Left lung (tissue), 10 donors: Measurements from ENCODE around the gene TMIGD2. TPM values are rescaled to one million over a fixed set of nuclear protein-coding genes. Genes with fewer than 3 reads are reported as not detected.

Experiments used
- ATAC-seq: fragments of 200-7000 bp; cut with Tn5 transposase; one replicate; pipeline ENCODE4 v1.9.1; 2020; ENCODE audit warnings: moderate library complexity
- DNase-seq, 4 donors: peaks; one replicate each; pipeline ENCODE4 v3.0.0-alpha.2; 2013 to 2020
- H3K27ac ChIP-seq, 2 donors: fragments of 200-600 bp; sonication (generic) in 1 of 2; one replicate each; pipeline versions ENCODE4 v1.5.0 to v1.8.0; 2020 to 2021
- H3K27me3 ChIP-seq, 2 donors: fragments of 200-600 bp; sonication (generic) in 1 of 2; one replicate each; pipeline versions ENCODE4 v1.5.0 to v1.8.0; 2020 to 2021
- H3K36me3 ChIP-seq, 2 donors: fragments of 200-600 bp; sonication (generic) in 1 of 2; one replicate each; pipeline versions ENCODE4 v1.5.0 to v1.8.0; 2020 to 2021
- H3K4me1 ChIP-seq, 2 donors: fragments of 200-600 bp; one replicate each; pipeline ENCODE4 v1.8.0; 2021
- H3K4me3 ChIP-seq, 2 donors: fragments of 200-600 bp; sonication (generic) in 1 of 2; one replicate each; pipeline versions ENCODE4 v1.5.0 to v1.8.0; 2020 to 2021; ENCODE audit warnings: mild to moderate bottlenecking in 1 of 2
- H3K9me3 ChIP-seq, 2 donors: fragments of 200-600 bp; sonication (generic) in 1 of 2; one replicate each; pipeline versions ENCODE4 v1.5.0 to v1.8.0; 2020 to 2021
- intact Hi-C, 2 donors: fragments of 100-400 bp; cut with DNase I; formaldehyde crosslinking; loops; one replicate each; pipeline versions ENCODE4 v1.11.2 to v1.14.2; 2022
- polyA plus RNA-seq, 6 donors: library from polyadenylated mRNA; unstranded; fragments of 120-200 nt; gene quantifications; one replicate each; pipeline ENCODE4 v1.2.1, GENCODE V29; 2013; ENCODE audit not compliant: insufficient read length in 6 of 6
- total RNA-seq, 2 donors: library from RNA; stranded (reverse); fragmentation: NEBNext Ultra II Directional; extraction: Animal tissue kit (Norgen Biotek cat#: 25700); gene quantifications; one replicate each; pipeline ENCODE4 v1.2.1, GENCODE V29; 2021
- TF ChIP-seq, protein P1 (sequence below), 2 donors: fragments of 200-600 bp; sonication (generic) in 1 of 2; IDR thresholded peaks; one replicate each; pipeline versions ENCODE4 v1.5.0 to v1.8.0; 2021; ENCODE audit warnings: antibody characterized with exemption in 2 of 2
- donor health status: DM: no; HTN: yes; CAD: no.
- donor health status: DM: no; HTN: no; CAD: no.

Gene TMIGD2
- total and polyA plus RNA-seq, 8 donors, result 0.22 to 0.85 (median 0.35) TPM

DNA sequence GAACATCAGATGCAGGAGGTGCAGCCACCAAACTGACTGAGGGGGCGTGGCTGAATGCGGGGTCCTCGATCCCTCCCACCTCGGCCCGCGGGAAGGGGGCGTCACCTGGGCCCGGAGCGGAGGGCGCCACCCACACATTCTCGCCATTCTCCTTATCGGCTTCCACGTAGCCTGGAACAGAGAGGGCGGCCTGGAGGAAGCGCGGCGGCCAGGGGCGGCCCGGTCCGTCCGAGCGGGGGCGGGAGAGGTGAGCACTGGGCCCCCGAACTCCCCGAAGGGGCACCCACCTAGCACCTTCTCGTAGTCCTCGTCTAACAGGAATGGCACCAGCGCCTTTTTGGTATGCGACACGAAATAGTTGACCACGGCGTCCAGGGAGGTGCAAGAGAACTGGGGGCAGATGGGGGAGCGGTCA, 24.7 kb upstream of the TMIGD2 start:
- Histone ChIP-seq H3K9me3 (peaks cover 0 to 6% of the 10 kb centered on the region in 2 donors), H3K4me1 (peaks cover 3 to 21% of the 10 kb centered on the region in 2 donors), H3K4me3 (no peak overlapping the region), H3K27me3 (peaks cover 0 to 32% of the 10 kb centered on the region in 2 donors), H3K36me3 (no peaks in the 10 kb centered on the region), H3K27ac (no peak overlapping the region)
- ATAC-seq, result no peak
- intact Hi-C loops, result no loop called here
- peak in 1 of 4 donors; percentile 70 for DNase-seq
- TF ChIP-seq, protein P1, sequence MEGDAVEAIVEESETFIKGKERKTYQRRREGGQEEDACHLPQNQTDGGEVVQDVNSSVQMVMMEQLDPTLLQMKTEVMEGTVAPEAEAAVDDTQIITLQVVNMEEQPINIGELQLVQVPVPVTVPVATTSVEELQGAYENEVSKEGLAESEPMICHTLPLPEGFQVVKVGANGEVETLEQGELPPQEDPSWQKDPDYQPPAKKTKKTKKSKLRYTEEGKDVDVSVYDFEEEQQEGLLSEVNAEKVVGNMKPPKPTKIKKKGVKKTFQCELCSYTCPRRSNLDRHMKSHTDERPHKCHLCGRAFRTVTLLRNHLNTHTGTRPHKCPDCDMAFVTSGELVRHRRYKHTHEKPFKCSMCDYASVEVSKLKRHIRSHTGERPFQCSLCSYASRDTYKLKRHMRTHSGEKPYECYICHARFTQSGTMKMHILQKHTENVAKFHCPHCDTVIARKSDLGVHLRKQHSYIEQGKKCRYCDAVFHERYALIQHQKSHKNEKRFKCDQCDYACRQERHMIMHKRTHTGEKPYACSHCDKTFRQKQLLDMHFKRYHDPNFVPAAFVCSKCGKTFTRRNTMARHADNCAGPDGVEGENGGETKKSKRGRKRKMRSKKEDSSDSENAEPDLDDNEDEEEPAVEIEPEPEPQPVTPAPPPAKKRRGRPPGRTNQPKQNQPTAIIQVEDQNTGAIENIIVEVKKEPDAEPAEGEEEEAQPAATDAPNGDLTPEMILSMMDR (IDR thresholded peaks at IDR 0.05), result no peak

DNA sequence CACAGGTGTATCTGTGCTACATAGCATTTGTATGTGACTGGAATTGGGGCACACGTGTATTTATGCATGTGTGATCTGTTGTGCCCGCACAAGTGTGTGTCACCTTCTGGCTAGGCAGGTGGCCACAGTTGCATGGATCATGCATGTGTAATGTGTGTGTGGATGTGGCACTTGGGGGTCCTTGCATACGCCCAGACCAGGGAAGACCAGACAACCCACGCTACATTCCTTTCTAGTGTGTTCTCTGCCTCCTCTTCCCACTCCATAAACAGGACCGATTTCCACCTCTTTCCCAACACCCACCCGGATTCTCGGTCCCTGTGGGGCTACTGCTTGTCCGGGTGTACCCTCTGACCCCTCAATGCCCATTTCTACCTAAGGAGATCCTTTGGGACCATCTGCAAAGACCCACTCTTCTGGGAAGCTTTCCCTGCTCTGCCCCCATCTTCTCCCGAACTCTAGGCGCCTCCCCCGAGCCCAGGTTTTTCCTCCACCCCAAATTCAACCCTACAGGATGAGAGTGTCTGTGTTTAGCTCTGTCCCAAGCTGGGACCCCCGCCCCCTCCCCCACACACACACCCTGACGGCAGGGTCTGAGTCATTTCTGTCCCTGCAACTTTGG, 24.1 kb upstream of the TMIGD2 start:
- TF ChIP-seq, protein P1 (IDR thresholded peaks at IDR 0.05), result no peak
- H3K9me3 ChIP-seq, result peaks cover 0 to 12% of the 10 kb centered on the region in 2 donors
- intact Hi-C loops, result no loop called here
- no peak overlapping the region for H3K4me3 ChIP-seq
- no peaks in the 10 kb centered on the region for H3K36me3 ChIP-seq
- no peak for ATAC-seq
- H3K27me3 ChIP-seq, result peaks cover 0 to 32% of the 10 kb centered on the region in 2 donors
- H3K4me1 ChIP-seq, result peaks cover 3 to 21% of the 10 kb centered on the region in 2 donors
- peak in 1 of 4 donors; percentile 22 for DNase-seq
- no peak overlapping the region for H3K27ac ChIP-seq

DNA sequence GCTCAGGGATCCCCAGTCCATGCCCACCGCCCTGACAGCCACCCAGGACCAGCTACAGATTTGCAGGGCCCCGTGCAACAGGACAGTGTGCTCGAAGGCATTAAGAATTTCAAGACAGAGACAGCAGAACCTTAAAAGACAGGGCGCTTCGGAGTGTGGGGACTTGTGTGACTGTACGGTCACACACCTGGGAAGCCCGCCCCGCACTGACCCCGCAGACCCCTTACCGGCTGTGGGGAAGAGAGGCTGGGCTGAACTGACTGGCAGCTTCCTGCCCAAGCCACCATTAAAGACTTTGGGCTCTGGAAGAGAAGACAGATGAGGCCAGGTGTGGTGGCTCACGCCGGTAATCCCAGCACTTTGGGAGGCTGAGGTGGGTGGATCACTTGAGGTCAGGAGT, 22.0 kb upstream of the TMIGD2 start:
- Histone ChIP-seq H3K27me3 (peaks cover 0 to 31% of the 10 kb centered on the region in 2 donors), H3K4me3 (no peak overlapping the region), H3K36me3 (no peaks in the 10 kb centered on the region), H3K4me1 (peaks cover 3 to 21% of the 10 kb centered on the region in 2 donors), H3K9me3 (peaks cover 0 to 21% of the 10 kb centered on the region in 2 donors), H3K27ac (no peak overlapping the region)
- ATAC-seq, result no peak
- TF ChIP-seq, protein P1 (IDR thresholded peaks at IDR 0.05), result no peak
- intact Hi-C loops, result no loop called here
- DNase-seq, result peak in 1 of 4 donors; percentile 47

DNA sequence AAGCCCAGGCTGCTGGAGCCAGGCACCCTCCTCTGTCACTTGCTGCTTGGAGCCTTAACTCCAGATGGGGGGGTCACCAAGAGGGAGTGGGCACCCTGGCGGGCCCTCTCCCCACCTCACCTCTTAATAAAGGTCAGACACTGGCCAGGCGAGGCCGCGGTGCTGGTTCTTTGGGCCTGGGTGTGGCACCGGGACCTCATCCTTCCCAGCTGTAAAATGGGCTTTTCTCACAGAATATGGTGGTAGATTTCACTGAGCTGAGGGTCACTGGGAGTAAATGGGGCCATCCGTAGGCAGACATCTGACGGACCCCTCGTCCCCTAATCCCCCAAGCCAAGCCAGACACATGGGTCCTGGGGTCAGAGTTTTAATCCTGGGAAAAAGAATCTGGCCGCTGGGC, 21.5 kb upstream of the TMIGD2 start:
- no peak for DNase-seq
- peaks cover 0 to 21% of the 10 kb centered on the region in 2 donors for H3K9me3 ChIP-seq
- H3K36me3 ChIP-seq, result no peaks in the 10 kb centered on the region
- H3K4me3 ChIP-seq, result no peak overlapping the region
- TF ChIP-seq, protein P1 (IDR thresholded peaks at IDR 0.05), result no peak
- intact Hi-C loops, result no loop called here
- peaks cover 3 to 15% of the 10 kb centered on the region in 2 donors for H3K4me1 ChIP-seq
- H3K27me3 ChIP-seq, result peaks cover 0 to 25% of the 10 kb centered on the region in 2 donors
- H3K27ac ChIP-seq, result no peak overlapping the region
- ATAC-seq, result no peak

DNA sequence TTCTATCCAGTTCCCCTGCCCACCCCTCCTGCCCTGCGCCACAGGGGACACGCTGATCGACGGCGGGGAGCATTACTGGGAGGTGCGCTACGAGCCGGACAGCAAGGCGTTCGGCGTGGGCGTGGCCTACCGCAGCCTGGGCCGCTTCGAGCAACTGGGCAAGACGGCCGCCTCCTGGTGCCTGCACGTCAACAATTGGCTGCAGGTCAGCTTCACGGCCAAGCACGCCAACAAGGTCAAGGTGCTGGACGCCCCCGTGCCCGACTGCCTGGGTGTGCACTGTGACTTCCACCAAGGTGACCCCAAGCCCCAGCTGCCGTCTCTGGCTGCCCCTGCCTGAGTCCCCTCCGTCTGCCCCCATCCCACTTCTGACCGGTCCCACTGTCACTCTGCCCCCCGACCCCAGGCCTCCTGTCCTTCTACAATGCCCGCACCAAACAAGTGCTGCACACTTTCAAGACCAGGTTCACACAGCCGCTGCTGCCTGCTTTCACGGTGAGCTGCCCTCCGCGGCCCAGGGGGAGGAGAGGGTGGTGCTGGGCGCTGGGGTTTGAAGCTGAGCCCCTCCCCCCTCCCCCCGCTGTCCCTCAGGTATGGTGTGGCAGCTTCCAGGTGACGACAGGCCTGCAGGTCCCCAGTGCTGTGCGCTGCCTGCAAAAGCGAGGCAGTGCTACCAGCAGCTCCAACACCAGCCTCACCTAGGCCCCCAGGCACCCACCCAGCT, 20.9 kb upstream of the TMIGD2 start:
- no peak for ATAC-seq
- DNase-seq, result peak in 1 of 4 donors; percentile 75
- H3K27me3 ChIP-seq, result peaks cover 0 to 22% of the 10 kb centered on the region in 2 donors
- TF ChIP-seq, protein P1 (IDR thresholded peaks at IDR 0.05), result no peak
- H3K4me1 ChIP-seq, result peaks cover 3 to 13% of the 10 kb centered on the region in 2 donors
- H3K27ac ChIP-seq, result no peak overlapping the region
- H3K36me3 ChIP-seq, result no peaks in the 10 kb centered on the region
- H3K9me3 ChIP-seq, result peaks cover 0 to 21% of the 10 kb centered on the region in 2 donors
- H3K4me3 ChIP-seq, result no peak overlapping the region
- intact Hi-C loops, result no loop called here
